ENCODE measurements around the gene LYG1. TPM values are rescaled to one million over a fixed set of nuclear protein-coding genes. Genes with fewer than 3 reads are reported as not detected.

The LYG1 gene
- total RNA-seq, 1 donor from 2014 or later, result 1.8 TPM

- peaks cover 12% of the 10 kb centered on the region for H3K9me3 Mint-ChIP-seq (ENCODE audit: unreplicated experiment)
- H3K4me3 Mint-ChIP-seq (ENCODE audit: unreplicated experiment), result no peak overlapping the region
- DNase-seq (ENCODE audit: extremely low spot score, unreplicated experiment), result no peak
- H3K27ac Mint-ChIP-seq (ENCODE audit: unreplicated experiment), result no peak overlapping the region
- H3K4me1 Mint-ChIP-seq (ENCODE audit: unreplicated experiment), result peaks cover 17% of the 10 kb centered on the region
- no peaks in the 10 kb centered on the region for H3K36me3 Mint-ChIP-seq (ENCODE audit: unreplicated experiment)
- H3K27me3 Mint-ChIP-seq (ENCODE audit: unreplicated experiment), result peaks cover 5% of the 10 kb centered on the region
- TF ChIP-seq, protein P1, sequence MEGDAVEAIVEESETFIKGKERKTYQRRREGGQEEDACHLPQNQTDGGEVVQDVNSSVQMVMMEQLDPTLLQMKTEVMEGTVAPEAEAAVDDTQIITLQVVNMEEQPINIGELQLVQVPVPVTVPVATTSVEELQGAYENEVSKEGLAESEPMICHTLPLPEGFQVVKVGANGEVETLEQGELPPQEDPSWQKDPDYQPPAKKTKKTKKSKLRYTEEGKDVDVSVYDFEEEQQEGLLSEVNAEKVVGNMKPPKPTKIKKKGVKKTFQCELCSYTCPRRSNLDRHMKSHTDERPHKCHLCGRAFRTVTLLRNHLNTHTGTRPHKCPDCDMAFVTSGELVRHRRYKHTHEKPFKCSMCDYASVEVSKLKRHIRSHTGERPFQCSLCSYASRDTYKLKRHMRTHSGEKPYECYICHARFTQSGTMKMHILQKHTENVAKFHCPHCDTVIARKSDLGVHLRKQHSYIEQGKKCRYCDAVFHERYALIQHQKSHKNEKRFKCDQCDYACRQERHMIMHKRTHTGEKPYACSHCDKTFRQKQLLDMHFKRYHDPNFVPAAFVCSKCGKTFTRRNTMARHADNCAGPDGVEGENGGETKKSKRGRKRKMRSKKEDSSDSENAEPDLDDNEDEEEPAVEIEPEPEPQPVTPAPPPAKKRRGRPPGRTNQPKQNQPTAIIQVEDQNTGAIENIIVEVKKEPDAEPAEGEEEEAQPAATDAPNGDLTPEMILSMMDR (IDR thresholded peaks at IDR 0.05), result no peak
Measured at GRCh38 chr2:99275882-99276281, 25.1 kb downstream of the LYG1 start.

DNA sequence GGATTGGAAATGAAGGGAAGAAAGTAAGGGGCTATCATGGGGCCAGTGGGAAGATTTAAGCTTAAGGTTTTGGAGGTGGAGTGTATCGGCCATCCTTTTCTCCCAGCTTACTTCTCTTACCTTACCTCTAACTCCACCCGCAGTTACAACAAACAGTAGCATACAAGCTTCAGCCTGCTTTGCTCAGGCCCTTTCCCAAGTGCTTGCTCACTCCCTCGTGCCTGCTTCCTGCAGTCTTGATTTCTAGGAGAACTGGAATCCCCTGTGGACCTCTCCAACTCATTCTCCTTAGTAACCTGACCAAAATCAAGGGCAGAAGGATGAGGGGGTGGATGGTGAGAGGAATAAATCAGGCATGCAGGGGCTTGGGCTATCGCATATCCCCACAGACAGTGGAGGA lies 39.8 kb downstream of the LYG1 start:
- peaks cover 3% of the 10 kb centered on the region for H3K9me3 Mint-ChIP-seq (ENCODE audit: unreplicated experiment)
- H3K27me3 Mint-ChIP-seq (ENCODE audit: unreplicated experiment), result no peaks in the 10 kb centered on the region
- H3K4me1 Mint-ChIP-seq (ENCODE audit: unreplicated experiment), result no peaks in the 10 kb centered on the region
- no peak overlapping the region for H3K27ac Mint-ChIP-seq (ENCODE audit: unreplicated experiment)
- TF ChIP-seq, protein P1 (IDR thresholded peaks at IDR 0.05), result no peak
- H3K36me3 Mint-ChIP-seq (ENCODE audit: unreplicated experiment), result peaks cover 2% of the 10 kb centered on the region
- no peak overlapping the region for H3K4me3 Mint-ChIP-seq (ENCODE audit: unreplicated experiment)
- no peak for DNase-seq (ENCODE audit: extremely low spot score, unreplicated experiment)

GRCh38 chr2:99260184-99260583 lies 40.8 kb downstream of the LYG1 start:
- Mint-ChIP-seq H3K4me3 (ENCODE audit: unreplicated experiment) (no peak overlapping the region), H3K27me3 (ENCODE audit: unreplicated experiment) (no peaks in the 10 kb centered on the region), H3K4me1 (ENCODE audit: unreplicated experiment) (no peaks in the 10 kb centered on the region), H3K27ac (ENCODE audit: unreplicated experiment) (no peak overlapping the region), H3K9me3 (ENCODE audit: unreplicated experiment) (peaks cover 3% of the 10 kb centered on the region), H3K36me3 (ENCODE audit: unreplicated experiment) (peaks cover 2% of the 10 kb centered on the region)
- no peak for DNase-seq (ENCODE audit: extremely low spot score, unreplicated experiment)
- TF ChIP-seq, protein P1 (IDR thresholded peaks at IDR 0.05), result no peak

GRCh38 chr2:99259465-99259864 lies 41.5 kb downstream of the LYG1 start:
- Mint-ChIP-seq H3K27me3 (ENCODE audit: unreplicated experiment) (no peaks in the 10 kb centered on the region), H3K4me3 (ENCODE audit: unreplicated experiment) (no peak overlapping the region), H3K4me1 (ENCODE audit: unreplicated experiment) (no peaks in the 10 kb centered on the region), H3K27ac (ENCODE audit: unreplicated experiment) (no peak overlapping the region), H3K9me3 (ENCODE audit: unreplicated experiment) (peaks cover 3% of the 10 kb centered on the region), H3K36me3 (ENCODE audit: unreplicated experiment) (peaks cover 2% of the 10 kb centered on the region)
- DNase-seq (ENCODE audit: extremely low spot score, unreplicated experiment), result no peak
- TF ChIP-seq, protein P1 (IDR thresholded peaks at IDR 0.05), result no peak

GRCh38 chr2:99256677-99257076 lies 44.3 kb downstream of the LYG1 start:
- Mint-ChIP-seq H3K9me3 (ENCODE audit: unreplicated experiment) (peaks cover 3% of the 10 kb centered on the region), H3K27ac (ENCODE audit: unreplicated experiment) (no peak overlapping the region), H3K4me1 (ENCODE audit: unreplicated experiment) (no peaks in the 10 kb centered on the region), H3K4me3 (ENCODE audit: unreplicated experiment) (no peak overlapping the region), H3K27me3 (ENCODE audit: unreplicated experiment) (no peaks in the 10 kb centered on the region), H3K36me3 (ENCODE audit: unreplicated experiment) (no peaks in the 10 kb centered on the region)
- TF ChIP-seq, protein P1 (IDR thresholded peaks at IDR 0.05), result no peak
- no peak for DNase-seq (ENCODE audit: extremely low spot score, unreplicated experiment)
